Gastroesophageal sphincter (tissue), 4 donors: ENCODE results near the gene STAT6. TPM values are rescaled to one million over a fixed set of nuclear protein-coding genes. Genes with fewer than 3 reads are reported as not detected.

Experiments
- ATAC-seq: fragments of 150-250 bp; one replicate; pipeline ENCODE4 v1.9.1; 2016; ENCODE audit warnings: mild to moderate bottlenecking, moderate library complexity
- H3K27ac ChIP-seq, 4 donors: fragments of 200-600 bp; sonication (generic) in 3 of 4; 1 replicate in 3 of 4; 2 replicates in 1 of 4; pipeline ENCODE4 v1.5.1; 2016 to 2019
- H3K27me3 ChIP-seq: fragments of 200-600 bp; sonication (generic); one replicate; pipeline ENCODE4 v1.5.1; 2019
- H3K36me3 ChIP-seq, 2 donors: fragments of 200-600 bp; sonication (generic); one replicate each; pipeline ENCODE4 v1.5.1; 2019; ENCODE audit warnings: control low read depth in 1 of 2
- H3K4me1 ChIP-seq, 3 donors: fragments of 200-600 bp; sonication (generic); 1 replicate in 2 of 3; 2 replicates in 1 of 3; pipeline ENCODE4 v1.5.1; 2016 to 2019; ENCODE audit warnings: control low read depth in 2 of 3
- H3K4me3 ChIP-seq, 2 donors: fragments of 200-600 bp; sonication (generic); one replicate each; pipeline ENCODE4 v1.5.1; 2019; ENCODE audit warnings: mild to moderate bottlenecking in 1 of 2, moderate library complexity in 1 of 2
- H3K9me3 ChIP-seq, 3 donors: fragments of 200-600 bp; sonication (generic); one replicate each; pipeline ENCODE4 v1.5.1; 2017 to 2019; ENCODE audit warnings: control low read depth in 2 of 3
- CTCF ChIP-seq, 4 experiments: fragments of 200-600 bp in 2 of 4; fragments of 450-650 bp in 2 of 4; sonication (generic) in 1 of 4; IDR thresholded peaks; one replicate each; pipeline ENCODE4 v1.5.1; 2017 to 2019; ENCODE audit warnings: antibody characterized with exemption in 4 of 4, mild to moderate bottlenecking in 2 of 4, moderate library complexity in 2 of 4
- EP300 ChIP-seq: sonication (generic); formaldehyde crosslinking; IDR thresholded peaks from one replicate; pipeline ENCODE4 v1.6.1; 2017; ENCODE audit warnings: antibody characterized with exemption, mild to moderate bottlenecking
- POLR2A ChIP-seq, 2 donors: fragments of 450-650 bp; IDR thresholded peaks; one replicate each; pipeline ENCODE4 v1.6.1; 2017; ENCODE audit warnings: antibody characterized with exemption in 2 of 2, mild to moderate bottlenecking in 2 of 2, moderate library complexity in 1 of 2
- POLR2AphosphoS5 ChIP-seq: sonication (generic); formaldehyde crosslinking; IDR thresholded peaks from one replicate; pipeline ENCODE4 v1.6.1; 2017; ENCODE audit warnings: antibody characterized with exemption
- WGBS, 2 donors: methylation state at CpG; one replicate each; pipeline ENCODE4 v1.1.5; 2018; ENCODE audit warnings: low coverage in 1 of 2; 5-methylcytosine and 5-hydroxymethylcytosine counted together
- total RNA-seq, 4 donors: library from RNA; depleted of rRNA; stranded (reverse); fragments of >200 nt; gene quantifications; one replicate each; pipeline ENCODE4 v1.1.0, GENCODE V29; 2016

Gene STAT6
- total RNA-seq, 4 donors from 2014 or later: 92.5 to 166 (median 156) TPM

GRCh38 chr12:57138526-57139272 is 27.5 kb upstream of the STAT6 start:
- Histone ChIP-seq H3K4me1 (peaks cover 0 to 98% (median 31%) of the 10 kb centered on the region in 3 donors), H3K27me3 (no peaks in the 10 kb centered on the region), H3K4me3 (no peak overlapping the region), H3K27ac (peak overlapping the region in 3 of 4 donors; percentile 85 to 99 (median 98)), H3K36me3 (peaks cover 0 to 56% of the 10 kb centered on the region in 2 donors), H3K9me3 (no peaks in the 10 kb centered on the region)
- TF ChIP-seq POLR2AphosphoS5 (peak; percentile 30), POLR2A (IDR thresholded peaks at IDR 0.05) (no peak)
- 53 to 76% methylated on average over 3 to 7 of the region's 13 CpGs for WGBS, 2 donors
- peak; percentile 82 for ATAC-seq

GRCh38 chr12:57135527-57136326 is 24.6 kb upstream of the STAT6 start:
- no peaks in the 10 kb centered on the region for H3K27me3 ChIP-seq
- peaks cover 0 to 26% of the 10 kb centered on the region in 2 donors for H3K36me3 ChIP-seq
- WGBS, 2 donors: 14 to 21% methylated on average over 4 to 8 of the region's 18 CpGs
- no peak for TF ChIP-seq EP300
- TF ChIP-seq POLR2A (IDR thresholded peaks at IDR 0.05): no peak
- TF ChIP-seq POLR2AphosphoS5: peak; percentile 24
- no peak for TF ChIP-seq CTCF (IDR thresholded peaks at IDR 0.05)
- H3K4me3 ChIP-seq: peak overlapping the region in 1 of 2 donors; percentile 33
- ATAC-seq: peak; percentile 44
- H3K9me3 ChIP-seq: no peaks in the 10 kb centered on the region
- H3K4me1 ChIP-seq: peaks cover 0 to 98% (median 33%) of the 10 kb centered on the region in 3 donors
- peak overlapping the region in 3 of 4 donors; percentile 85 to 99 (median 98) for H3K27ac ChIP-seq

DNA sequence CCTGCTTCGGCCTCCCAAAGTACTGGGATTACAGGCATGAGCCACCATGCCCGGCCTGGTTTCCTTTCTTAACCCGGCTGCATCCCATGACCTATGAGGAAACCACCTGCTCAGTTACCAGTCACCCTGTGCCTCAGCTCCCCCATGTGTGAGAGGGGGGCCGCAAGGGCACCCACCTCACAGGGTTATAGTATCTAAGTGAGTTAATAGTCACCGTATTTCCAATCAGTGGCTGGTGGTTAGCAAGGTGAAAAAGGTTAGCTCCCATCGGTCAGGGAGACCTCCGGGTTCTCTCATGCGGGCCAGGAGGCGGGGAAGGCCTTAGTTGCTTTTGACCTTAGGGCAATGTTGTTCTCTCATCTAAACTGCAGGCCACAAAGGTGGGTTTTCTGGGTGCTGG is 23.8 kb upstream of the STAT6 start:
- Histone ChIP-seq H3K36me3 (peaks cover 0 to 19% of the 10 kb centered on the region in 2 donors), H3K9me3 (no peaks in the 10 kb centered on the region), H3K4me3 (no peak overlapping the region), H3K27me3 (no peaks in the 10 kb centered on the region), H3K27ac (peak overlapping the region; percentile 14 to 99 (median 92)), H3K4me1 (peaks cover 0 to 99% (median 33%) of the 10 kb centered on the region in 3 donors)
- WGBS, 2 donors: 46 to 77% methylated on average over 3 to 4 of the region's 9 CpGs
- ATAC-seq: no peak
- TF ChIP-seq POLR2A (IDR thresholded peaks at IDR 0.05) (no peak), EP300 (no peak), CTCF (IDR thresholded peaks at IDR 0.05) (no peak), POLR2AphosphoS5 (no peak)

- peaks cover 0 to 99% (median 27%) of the 10 kb centered on the region in 3 donors for H3K4me1 ChIP-seq
- WGBS, 2 donors: 18 to 42% methylated on average over 3 to 4 of the region's 6 CpGs
- H3K4me3 ChIP-seq: peak overlapping the region in 1 of 2 donors; percentile 88
Measured at GRCh38 chr12:57133916-57134315, 22.8 kb upstream of the STAT6 start.

More at GRCh38 chr12:57133916-57134315, 22.8 kb upstream of the STAT6 start:
- Histone ChIP-seq H3K27ac (peak overlapping the region; percentile 5 to 100 (median 98)), H3K36me3 (peaks cover 0 to 8% of the 10 kb centered on the region in 2 donors), H3K9me3 (no peaks in the 10 kb centered on the region), H3K27me3 (no peaks in the 10 kb centered on the region)
- TF ChIP-seq POLR2A (IDR thresholded peaks at IDR 0.05) (no peak), POLR2AphosphoS5 (no peak), CTCF (IDR thresholded peaks at IDR 0.05) (no peak), EP300 (no peak)
- ATAC-seq: no peak
